ENCODE measurements around the gene MEGF8. TPM values are rescaled to one million over a fixed set of nuclear protein-coding genes. Genes with fewer than 3 reads are reported as not detected.

Gene MEGF8
- total and polyA plus RNA-seq, 2 of the 13 experiments (the other 11 are each of a cell fraction or from before 2014, with no cell fraction given), result 4.0 to 8.8 TPM

DNA sequence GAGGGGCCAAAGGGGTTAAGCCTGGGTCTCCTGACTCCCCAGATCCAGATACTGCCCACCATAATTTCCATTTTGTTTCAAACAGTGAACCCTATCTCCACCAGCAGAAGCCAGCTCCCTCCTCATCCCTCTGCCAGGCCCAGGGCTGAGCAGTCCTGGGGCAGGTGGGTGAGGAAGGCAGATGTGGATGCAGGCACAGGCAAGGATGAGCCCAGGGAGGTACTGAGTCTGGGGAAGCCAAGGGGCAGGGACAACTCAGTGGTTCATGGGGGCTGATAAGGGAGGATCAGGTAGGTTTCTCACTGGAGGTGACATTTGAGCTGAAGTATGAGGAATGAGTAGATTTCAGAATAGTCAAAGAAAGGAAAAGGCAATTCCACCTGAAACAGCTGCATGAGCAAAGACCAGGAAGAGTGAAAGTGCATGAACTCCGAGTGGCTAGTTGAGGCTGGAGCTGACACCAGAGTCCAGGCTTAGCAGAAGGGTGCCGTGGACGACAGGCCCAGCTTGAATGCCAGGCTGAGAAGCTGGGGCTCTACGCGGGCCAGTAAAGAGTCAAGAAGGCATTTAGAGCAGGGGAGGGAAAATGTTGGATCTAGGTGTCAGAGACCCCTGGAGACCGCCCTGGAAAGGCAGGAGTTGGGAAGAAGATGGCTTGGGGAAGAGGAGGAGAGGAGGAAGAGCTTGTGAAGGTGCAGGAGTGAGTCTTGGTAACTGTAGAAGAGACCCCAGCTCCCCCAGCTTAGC is 46.1 kb upstream of the MEGF8 start (continued):
- TF ChIP-seq, protein P1, sequence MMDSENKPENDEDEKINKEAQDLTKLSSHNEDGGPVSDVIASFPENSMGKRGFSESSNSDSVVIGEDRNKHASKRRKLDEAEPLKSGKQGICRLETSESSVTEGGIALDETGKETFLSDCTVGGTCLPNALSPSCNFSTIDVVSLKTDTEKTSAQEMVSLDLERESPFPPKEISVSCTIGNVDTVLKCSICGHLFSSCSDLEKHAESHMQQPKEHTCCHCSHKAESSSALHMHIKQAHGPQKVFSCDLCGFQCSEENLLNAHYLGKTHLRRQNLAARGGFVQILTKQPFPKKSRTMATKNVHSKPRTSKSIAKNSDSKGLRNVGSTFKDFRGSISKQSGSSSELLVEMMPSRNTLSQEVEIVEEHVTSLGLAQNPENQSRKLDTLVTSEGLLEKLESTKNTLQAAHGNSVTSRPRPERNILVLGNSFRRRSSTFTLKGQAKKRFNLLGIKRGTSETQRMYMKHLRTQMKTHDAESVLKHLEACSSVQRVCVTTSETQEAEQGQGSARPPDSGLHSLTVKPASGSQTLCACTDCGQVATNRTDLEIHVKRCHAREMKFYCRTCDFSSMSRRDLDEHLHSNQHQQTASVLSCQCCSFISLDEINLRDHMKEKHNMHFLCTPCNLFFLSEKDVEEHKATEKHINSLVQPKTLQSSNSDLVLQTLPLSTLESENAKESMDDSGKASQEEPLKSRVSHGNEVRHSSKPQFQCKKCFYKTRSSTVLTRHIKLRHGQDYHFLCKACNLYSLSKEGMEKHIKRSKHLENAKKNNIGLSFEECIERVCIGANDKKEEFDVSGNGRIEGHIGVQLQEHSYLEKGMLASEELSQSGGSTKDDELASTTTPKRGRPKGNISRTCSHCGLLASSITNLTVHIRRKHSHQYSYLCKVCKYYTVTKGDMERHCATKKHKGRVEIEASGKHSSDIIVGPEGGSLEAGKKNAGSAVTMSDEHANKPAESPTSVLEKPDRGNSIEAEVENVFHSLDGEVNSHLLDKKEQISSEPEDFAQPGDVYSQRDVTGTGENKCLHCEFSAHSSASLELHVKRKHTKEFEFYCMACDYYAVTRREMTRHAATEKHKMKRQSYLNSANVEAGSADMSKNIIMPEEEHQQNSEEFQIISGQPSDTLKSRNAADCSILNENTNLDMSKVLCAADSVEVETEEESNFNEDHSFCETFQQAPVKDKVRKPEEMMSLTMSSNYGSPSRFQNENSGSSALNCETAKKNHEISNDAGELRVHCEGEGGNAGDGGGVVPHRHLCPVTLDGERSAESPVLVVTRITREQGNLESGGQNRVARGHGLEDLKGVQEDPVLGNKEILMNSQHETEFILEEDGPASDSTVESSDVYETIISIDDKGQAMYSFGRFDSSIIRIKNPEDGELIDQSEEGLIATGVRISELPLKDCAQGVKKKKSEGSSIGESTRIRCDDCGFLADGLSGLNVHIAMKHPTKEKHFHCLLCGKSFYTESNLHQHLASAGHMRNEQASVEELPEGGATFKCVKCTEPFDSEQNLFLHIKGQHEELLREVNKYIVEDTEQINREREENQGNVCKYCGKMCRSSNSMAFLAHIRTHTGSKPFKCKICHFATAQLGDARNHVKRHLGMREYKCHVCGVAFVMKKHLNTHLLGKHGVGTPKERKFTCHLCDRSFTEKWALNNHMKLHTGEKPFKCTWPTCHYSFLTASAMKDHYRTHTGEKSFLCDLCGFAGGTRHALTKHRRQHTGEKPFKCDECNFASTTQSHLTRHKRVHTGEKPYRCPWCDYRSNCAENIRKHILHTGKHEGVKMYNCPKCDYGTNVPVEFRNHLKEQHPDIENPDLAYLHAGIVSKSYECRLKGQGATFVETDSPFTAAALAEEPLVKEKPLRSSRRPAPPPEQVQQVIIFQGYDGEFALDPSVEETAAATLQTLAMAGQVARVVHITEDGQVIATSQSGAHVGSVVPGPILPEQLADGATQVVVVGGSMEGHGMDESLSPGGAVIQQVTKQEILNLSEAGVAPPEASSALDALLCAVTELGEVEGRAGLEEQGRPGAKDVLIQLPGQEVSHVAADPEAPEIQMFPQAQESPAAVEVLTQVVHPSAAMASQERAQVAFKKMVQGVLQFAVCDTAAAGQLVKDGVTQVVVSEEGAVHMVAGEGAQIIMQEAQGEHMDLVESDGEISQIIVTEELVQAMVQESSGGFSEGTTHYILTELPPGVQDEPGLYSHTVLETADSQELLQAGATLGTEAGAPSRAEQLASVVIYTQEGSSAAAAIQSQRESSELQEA (CRISPR knock-in tag; IDR thresholded peaks at IDR 0.05; ENCODE audit: not compliant biosample characterization), result peak; percentile 22
- 0 out of 2 replicates have a peak, but pooled peaks have one; percentile 33 for TF ChIP-seq TEAD2 (CRISPR knock-in tag; IDR thresholded peaks at IDR 0.05)
- TF ChIP-seq ZNF790 (CRISPR knock-in tag; IDR thresholded peaks at IDR 0.05; ENCODE audit: borderline replicate concordance), result no peak; the same call in 1 of the 2 replicates
- 0 out of 2 replicates have a peak, but pooled peaks have one; percentile 3 for TF ChIP-seq SRY (CRISPR knock-in tag; IDR thresholded peaks at IDR 0.05)
- TF ChIP-seq, protein P2, sequence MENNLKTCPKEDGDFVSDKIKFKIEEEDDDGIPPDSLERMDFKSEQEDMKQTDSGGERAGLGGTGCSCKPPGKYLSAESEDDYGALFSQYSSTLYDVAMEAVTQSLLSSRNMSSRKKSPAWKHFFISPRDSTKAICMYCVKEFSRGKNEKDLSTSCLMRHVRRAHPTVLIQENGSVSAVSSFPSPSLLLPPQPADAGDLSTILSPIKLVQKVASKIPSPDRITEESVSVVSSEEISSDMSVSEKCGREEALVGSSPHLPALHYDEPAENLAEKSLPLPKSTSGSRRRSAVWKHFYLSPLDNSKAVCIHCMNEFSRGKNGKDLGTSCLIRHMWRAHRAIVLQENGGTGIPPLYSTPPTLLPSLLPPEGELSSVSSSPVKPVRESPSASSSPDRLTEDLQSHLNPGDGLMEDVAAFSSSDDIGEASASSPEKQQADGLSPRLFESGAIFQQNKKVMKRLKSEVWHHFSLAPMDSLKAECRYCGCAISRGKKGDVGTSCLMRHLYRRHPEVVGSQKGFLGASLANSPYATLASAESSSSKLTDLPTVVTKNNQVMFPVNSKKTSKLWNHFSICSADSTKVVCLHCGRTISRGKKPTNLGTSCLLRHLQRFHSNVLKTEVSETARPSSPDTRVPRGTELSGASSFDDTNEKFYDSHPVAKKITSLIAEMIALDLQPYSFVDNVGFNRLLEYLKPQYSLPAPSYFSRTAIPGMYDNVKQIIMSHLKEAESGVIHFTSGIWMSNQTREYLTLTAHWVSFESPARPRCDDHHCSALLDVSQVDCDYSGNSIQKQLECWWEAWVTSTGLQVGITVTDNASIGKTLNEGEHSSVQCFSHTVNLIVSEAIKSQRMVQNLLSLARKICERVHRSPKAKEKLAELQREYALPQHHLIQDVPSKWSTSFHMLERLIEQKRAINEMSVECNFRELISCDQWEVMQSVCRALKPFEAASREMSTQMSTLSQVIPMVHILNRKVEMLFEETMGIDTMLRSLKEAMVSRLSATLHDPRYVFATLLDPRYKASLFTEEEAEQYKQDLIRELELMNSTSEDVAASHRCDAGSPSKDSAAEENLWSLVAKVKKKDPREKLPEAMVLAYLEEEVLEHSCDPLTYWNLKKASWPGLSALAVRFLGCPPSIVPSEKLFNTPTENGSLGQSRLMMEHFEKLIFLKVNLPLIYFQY (CRISPR knock-in tag; IDR thresholded peaks at IDR 0.05; ENCODE audit: borderline replicate concordance), result no peak
- TF ChIP-seq SMC3 (IDR thresholded peaks at IDR 0.05; ENCODE audit: low read length), result 0 out of 2 replicates have a peak, but pooled peaks have one; percentile 21
- 0 out of 2 replicates have a peak, but pooled peaks have one; percentile 1 for TF ChIP-seq KLF15 (CRISPR knock-in tag; IDR thresholded peaks at IDR 0.05; ENCODE audit: borderline replicate concordance)
- TF ChIP-seq RXRA (CRISPR knock-in tag; IDR thresholded peaks at IDR 0.05), result 0 out of 2 replicates have a peak, but pooled peaks have one; percentile 18
- peak; percentile 25 for TF ChIP-seq ZNF883 (CRISPR knock-in tag; IDR thresholded peaks at IDR 0.05; ENCODE audit: not compliant biosample characterization)
- TF ChIP-seq TCF7L2 (IDR thresholded peaks at IDR 0.05; ENCODE audit: low read depth, low read length), result no peak
- TF ChIP-seq, protein P3, sequence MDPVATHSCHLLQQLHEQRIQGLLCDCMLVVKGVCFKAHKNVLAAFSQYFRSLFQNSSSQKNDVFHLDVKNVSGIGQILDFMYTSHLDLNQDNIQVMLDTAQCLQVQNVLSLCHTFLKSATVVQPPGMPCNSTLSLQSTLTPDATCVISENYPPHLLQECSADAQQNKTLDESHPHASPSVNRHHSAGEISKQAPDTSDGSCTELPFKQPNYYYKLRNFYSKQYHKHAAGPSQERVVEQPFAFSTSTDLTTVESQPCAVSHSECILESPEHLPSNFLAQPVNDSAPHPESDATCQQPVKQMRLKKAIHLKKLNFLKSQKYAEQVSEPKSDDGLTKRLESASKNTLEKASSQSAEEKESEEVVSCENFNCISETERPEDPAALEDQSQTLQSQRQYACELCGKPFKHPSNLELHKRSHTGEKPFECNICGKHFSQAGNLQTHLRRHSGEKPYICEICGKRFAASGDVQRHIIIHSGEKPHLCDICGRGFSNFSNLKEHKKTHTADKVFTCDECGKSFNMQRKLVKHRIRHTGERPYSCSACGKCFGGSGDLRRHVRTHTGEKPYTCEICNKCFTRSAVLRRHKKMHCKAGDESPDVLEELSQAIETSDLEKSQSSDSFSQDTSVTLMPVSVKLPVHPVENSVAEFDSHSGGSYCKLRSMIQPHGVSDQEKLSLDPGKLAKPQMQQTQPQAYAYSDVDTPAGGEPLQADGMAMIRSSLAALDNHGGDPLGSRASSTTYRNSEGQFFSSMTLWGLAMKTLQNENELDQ (CRISPR knock-in tag; IDR thresholded peaks at IDR 0.05; ENCODE audit: borderline replicate concordance), result no peak
- TF ChIP-seq, protein P4, sequence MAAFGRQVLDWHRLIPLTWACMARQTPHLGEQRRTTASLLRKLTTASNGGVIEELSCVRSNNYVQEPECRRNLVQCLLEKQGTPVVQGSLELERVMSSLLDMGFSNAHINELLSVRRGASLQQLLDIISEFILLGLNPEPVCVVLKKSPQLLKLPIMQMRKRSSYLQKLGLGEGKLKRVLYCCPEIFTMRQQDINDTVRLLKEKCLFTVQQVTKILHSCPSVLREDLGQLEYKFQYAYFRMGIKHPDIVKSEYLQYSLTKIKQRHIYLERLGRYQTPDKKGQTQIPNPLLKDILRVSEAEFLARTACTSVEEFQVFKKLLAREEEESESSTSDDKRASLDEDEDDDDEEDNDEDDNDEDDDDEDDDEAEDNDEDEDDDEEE (CRISPR knock-in tag; IDR thresholded peaks at IDR 0.05), result 0 out of 2 replicates have a peak, but pooled peaks have one; percentile 10
